Left renal cortex interstitium (tissue), 4 donors: ENCODE results near the gene MYOCOS. TPM values are rescaled to one million over a fixed set of nuclear protein-coding genes. Genes with fewer than 3 reads are reported as not detected.
"Not testable (repeated sequence)": the region's sequence is repeated elsewhere in the genome, so short reads cannot be mapped to it uniquely, and the experiment has no call there.

Experiments used
- DNase-seq, 4 donors: peaks; one replicate each; pipeline ENCODE4 v3.0.0-alpha.2; 2013; ENCODE audit warnings: low read depth in 4 of 4, low spot score in 2 of 4, missing footprints in 1 of 4
- polyA plus RNA-seq, 4 donors: library from polyadenylated mRNA; unstranded; fragments of 120-200 nt; gene quantifications; one replicate each; pipeline ENCODE4 v1.2.1, GENCODE V29; 2013; ENCODE audit not compliant: insufficient read length in 4 of 4

MYOCOS gene
- polyA plus RNA-seq, 4 donors, result 0.42 to 1.3 (median 0.75) TPM

DNA sequence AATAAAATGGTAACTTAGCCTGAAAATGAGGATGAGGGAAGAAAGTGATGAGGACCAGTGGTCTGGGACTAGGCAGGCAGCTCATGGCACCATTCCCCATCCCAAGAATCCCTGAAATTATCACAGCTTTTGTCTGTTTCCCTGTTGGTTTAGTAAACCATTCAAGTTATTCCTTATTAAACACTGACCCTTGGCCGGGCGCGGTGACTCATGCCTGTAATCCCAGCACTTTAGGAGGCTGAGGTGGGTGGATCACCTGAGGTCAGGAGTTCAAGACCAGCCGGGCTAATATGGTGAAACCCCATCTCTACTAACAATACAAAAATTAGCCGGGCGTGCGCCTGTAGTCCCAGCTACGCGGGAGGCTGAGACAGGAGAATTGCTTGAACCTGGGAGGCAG, 34.2 kb downstream of the MYOCOS start:
- not testable (repeated sequence) for DNase-seq

DNA sequence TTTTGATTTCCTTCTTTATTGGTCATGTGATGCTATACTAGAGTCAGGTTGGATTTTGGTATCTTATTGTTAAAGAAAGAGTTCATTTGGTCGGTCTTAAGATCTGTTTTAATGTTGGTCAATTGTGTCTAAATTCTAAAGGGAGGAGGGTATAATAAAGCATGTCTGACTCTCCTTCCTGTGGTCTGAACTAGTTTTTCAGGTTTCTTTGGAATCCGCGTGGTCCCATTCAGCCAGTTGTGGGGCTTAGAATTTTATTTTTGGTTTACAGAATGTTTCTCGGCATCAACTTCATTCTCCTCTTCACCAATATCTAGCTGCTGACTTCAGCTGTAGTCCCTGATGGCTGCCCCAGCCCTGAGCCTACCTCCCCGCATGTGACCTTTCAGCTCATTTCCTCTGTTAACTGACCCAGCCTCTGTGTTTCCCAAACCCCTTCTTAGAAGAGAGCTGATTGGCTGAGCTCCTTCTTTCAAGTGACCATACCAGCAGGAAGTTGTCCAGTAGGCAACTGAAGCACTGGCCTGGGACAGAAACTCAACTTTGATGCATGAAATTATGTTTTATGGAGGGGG, 39.1 kb downstream of the MYOCOS start:
- no peak for DNase-seq

DNA sequence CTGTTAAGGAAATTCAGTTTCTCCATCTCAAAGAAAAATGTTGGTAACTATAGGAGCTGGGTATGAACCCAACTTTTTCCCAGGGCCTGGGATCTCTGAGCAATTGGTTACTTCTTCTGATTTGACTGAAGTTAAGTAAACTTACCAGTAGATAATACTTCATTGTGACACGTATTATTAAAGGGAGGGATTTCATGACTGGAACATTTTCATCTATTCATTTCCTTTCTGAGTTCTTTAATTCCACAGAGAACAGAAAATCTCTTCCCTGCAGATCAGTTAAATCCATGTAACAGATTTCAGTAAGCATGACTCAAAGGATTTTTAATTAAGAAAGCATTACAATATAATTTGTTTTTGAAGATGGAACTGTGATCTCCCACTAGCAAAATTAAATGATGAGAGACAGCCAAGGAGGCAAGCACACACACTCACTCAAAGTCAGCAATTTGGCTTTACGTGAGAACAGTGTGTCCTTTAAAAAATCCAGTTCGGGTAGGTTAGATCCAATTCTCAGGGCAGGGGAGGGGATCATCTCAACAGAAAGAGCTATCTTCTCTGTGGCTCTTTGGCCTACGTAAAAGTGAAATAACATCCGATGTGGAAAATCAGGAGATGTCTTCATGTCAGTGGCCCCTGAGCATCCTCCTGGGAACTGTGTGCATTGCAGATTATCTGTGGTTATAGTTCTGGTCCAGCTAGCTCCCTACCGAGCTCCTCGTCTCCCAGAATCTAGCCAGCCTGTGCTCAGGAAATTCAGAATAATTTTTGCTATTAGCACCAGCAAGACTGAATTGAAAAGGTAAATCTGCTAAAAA, 41.2 kb downstream of the MYOCOS start:
- DNase-seq, result no peak

DNA sequence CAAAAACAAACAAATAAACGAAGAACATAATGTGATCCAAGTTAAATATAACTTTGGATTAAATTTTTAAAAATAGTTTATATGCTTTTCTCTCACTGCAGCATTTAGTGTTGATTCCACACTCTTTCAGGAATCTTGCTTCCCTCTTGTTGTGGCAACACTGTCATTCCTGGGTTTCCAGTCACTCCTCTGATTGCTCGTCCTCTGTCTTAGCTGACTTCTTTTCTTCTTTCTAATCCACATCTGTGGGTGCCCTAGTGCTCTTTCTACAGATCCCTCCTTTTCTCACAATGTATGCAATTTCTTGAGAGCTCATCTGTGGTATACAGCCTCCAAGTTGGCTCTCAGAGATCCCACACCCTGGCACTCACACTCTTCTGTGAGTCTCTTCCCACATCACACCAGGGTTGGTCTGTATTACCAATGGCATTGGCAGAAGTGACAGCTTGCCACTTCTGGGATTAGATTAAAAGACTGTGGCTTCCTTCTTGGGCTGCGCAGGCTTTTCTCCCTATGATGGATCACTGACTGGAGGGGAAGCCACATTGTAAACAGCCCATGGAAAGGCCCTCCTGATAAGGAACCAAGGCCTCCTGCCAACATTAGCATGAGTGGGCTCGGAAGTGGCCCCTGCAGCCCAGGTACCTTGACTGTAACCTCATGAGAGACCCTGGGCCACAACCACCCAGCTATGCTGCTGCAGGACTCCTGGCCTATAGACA, 42.0 kb downstream of the MYOCOS start:
- DNase-seq, result no peak

DNA sequence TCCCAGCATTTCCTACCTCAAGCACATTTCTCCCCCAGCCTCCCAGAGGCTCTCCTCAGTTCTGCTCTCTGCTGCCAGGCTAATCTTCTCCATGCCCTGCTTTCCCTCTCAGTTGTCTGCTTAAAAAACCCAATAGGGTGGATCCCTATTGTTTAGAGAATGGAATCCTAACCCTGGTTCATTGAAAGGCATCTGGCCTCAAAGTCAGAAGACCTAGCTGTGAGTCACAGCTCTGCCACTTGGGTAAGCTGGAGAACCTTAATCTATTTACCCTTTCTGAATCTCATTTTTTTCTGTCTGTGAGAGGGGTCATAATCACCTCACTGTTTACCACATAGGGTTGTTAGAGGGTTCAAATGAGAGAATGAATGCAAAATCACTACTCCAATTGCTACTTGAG, 42.9 kb downstream of the MYOCOS start:
- no peak for DNase-seq

DNA sequence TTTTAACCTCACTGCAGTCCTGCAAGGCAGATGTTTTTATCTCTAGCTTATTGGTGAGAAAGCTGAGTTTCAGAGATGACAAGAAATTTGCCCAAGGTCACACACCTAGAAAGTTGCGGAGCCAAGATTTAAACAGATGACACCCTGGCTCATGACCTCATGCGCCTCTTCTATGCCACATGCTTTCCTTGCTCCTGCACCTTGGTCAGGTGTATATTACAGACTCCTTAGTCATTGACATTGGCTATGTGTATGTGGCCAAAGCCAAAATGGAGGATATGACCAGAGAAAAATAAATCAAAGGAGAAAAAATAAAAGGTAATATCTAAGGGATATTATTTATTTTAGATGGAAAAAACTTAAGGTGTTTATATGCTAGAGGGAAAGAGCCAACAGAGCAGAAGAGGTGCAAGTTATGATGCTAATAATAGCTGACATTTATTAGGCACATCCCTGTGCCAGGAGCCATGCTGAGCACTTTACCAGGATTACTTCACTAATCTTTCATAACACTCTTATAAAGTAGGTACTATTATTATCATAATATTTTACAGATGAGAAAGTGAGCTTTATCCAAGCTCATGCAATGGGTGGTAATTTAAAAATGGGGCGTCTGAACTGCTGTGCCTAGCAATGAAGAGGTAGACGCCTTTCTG, 44.2 kb downstream of the MYOCOS start:
- no peak for DNase-seq

DNA sequence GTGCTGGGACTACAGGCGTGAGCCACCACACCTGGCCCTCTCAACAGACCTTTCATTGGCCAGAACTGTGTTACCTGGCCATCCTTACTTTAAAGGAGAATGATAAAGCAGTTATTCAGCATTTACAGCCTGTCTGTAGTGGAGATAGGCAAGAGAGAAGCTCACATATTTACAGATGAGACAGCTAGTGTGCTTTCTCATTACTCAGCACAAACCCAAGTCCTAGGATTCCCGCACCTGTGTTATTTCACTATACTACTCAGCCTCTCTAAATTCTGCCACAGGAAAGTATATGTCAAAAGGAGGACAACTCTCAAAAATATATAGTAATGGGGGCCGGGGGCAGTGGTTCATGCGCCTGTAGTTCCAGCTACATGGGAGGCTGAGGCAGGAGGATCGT, 46.3 kb downstream of the MYOCOS start:
- no peak for DNase-seq

DNA sequence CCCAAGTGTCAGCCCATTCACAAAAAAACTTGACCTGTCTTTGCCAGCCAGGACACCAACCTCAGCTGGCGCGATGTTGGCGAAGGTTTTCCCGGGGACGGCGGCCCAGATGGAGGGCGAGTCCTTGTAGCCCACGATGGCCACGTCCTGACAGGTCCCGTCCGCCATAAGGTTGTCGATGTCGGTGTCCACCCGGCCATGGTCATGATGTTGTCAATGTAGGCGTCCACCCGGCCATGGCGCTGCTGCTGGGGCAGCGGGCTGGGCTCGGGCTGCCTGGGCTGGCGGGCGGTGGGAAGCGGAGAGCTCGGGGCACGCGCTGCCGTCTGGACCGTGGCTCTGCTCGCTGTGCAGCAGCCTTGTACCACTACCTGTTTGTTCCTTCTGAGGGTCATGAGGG, 48.7 kb downstream of the MYOCOS start:
- no peak for DNase-seq

DNA sequence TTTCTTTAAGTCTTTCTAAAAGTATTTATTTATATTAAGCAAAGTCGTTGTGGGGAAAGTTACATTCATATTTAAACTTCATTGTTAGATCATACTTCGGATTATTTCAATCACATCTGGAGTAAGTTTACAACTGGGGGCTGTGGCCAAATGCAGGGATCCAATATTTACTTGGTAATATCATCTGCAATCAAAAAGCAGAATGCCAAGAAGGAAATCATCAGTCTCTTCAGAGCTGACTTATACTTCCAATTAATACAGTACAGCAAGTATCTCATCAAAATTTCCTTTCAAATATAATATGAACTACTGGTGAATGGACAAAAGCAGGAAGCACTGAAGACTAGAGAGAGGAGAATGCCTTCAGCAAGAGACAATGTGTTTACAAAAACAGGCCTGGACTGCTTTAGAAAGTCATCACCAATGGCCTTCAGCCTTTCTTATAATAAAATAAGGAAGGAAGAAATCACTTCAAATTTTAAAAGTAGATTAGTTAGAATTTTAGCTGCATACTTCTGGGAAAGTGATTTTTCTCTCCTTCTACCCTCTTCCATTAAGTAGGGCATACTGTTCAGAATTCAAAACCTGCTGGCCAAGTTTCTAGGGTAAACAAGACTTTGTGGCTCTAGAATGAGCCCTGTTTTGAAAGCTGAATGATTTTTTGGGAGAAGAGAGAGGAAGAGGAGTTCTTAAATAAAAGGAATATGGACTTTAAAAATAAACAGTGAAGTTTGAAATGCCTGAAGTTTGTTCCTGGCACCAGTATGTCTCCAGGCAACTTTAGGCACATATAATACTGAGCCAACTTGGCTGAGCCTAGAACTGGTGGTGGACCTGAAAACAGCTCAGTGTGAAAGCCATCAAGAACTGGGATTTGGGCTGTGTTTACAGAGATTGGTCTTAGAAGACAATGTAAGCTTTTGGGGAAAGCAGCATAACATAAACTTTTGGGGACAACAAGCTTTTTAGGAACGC, 52.7 kb downstream of the MYOCOS start:
- no peak for DNase-seq

Other genes with a start within 250 kb of the MYOCOS start
- 100 to 1,000 TPM in 3 of 4 donors, 10 to 100 TPM in 1; 94.5 to 141 (median 131) TPM for gene PRRC2C, start 136.7 kb upstream of the MYOCOS start, polyA plus RNA-seq
- gene MYOC, start 30.4 kb downstream of the MYOCOS start, polyA plus RNA-seq, result under 1 TPM; 0.11 to 0.24 (median 0.18) TPM
- 10 to 100 TPM; 13.5 to 17.7 (median 16.7) TPM for gene VAMP4, start 119.8 kb downstream of the MYOCOS start, polyA plus RNA-seq
- gene METTL13, start 159.4 kb downstream of the MYOCOS start, polyA plus RNA-seq, result 10 to 100 TPM; 32.9 to 37.8 (median 36.1) TPM
- gene DNM3, start 219.3 kb downstream of the MYOCOS start, polyA plus RNA-seq, result 1 to 10 TPM; 3.5 to 5.8 (median 4.5) TPM